Kasumi-1 (cell line): ENCODE measurements around the gene IGFN1.
"Not testable (repeated sequence)": the region's sequence is repeated elsewhere in the genome, so short reads cannot be mapped to it uniquely, and the experiment has no call there.

ENCODE experiments used
- DNase-seq, 2 experiments: peaks; one replicate each; lab custom pipeline; 2025; lab: John Stamatoyannopoulos, UW

IGFN1 gene

DNA sequence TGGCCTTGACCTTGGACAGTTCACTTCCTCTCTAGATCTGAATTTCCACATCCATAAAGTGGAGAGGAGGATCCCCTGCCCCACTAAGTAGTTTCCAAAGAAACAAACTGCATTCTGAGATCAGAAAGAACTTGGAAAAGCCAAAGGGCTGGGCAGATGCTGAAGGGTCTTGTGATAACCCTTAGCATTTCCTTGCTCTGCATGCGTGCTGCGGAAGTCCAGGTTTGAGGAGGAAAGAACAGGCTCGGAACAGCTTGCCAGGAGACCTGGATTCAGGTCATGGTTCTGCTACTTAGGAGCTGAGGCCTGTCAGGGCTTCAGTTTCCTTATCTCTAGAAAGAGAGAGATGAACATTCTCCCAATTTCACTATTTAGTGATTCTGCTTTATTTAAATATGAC, 27.2 kb downstream of the IGFN1 start:
- no peak for DNase-seq

- DNase-seq: no peak
These were observed 27.8 kb downstream of the IGFN1 start for GRCh38 chr1:201218409-201218808.

GRCh38 chr1:201219481-201220387, 29.1 kb downstream of the IGFN1 start:
- DNase-seq: no peak

DNA sequence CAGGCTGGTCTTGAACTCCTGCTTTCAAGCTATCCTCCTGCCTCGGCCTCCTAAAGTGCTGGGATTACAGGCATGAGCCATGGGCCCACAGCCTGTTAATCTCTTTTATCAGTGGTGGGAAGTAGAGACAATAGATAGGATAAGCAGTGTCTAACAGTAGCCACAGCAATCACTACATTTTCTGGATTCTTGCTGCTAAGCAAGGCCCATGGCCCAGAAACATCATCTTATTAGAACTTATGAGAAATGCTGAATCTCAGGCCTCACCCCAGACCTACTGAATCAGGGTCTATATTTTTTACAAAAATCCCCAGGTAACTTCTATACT, 29.7 kb downstream of the IGFN1 start:
- no peak for DNase-seq

GRCh38 chr1:201221201-201221846, 30.7 kb downstream of the IGFN1 start:
- no peak for DNase-seq

DNA sequence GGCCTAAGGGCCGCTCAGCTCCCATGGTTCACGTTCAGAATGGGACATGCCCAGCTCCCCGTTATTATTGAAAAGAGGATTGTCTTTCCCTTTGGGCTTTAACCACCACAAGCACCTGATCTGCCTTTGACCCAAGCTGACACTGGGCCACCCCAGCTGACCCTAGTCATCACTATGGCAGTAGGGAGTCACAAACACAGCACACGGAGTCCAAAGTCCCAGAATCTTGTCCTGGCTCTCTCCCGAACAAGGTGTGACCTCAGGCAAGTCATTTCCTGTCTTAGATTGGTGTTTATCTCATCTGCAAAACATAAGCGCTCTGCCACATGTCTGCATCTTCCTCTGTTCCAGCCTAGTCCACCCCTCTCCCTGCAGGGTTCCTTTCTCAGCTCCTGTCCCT, 31.5 kb downstream of the IGFN1 start:
- no peak for DNase-seq

- DNase-seq: no peak
These were observed 33.4 kb downstream of the IGFN1 start for GRCh38 chr1:201223852-201224665.

DNA sequence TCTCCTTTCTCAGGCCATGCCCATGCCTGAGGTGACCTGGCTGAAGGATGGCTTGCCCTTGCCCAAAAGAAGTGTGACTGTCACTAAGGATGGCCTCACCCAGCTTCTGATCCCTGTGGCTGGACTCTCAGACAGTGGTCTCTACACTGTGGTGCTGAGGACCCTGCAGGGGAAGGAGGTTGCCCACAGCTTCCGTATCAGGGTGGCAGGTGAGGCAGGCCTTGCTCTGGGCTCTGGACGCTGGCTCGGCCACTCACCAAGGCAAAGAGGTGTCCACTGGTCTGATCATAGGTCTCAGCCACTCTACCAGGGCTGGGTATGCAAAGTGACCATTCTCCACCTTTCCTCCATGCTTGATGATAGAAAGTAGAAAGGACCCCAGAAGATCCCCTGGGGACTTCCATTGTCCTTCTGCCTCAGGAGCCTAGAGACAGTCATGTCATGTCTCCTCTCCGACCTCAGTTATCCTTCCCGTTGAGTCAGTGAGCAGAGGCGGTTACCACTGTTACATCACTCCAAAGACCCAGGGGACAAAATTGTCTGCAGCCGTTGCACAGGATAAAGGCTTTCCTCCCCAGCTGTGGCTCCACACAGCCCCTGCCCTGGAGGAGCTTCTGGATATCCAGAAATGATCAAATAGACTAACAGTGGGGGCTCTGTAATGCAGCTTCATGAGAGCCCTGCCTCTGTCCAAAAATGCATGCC, 34.2 kb downstream of the IGFN1 start:
- no peak for DNase-seq

DNA sequence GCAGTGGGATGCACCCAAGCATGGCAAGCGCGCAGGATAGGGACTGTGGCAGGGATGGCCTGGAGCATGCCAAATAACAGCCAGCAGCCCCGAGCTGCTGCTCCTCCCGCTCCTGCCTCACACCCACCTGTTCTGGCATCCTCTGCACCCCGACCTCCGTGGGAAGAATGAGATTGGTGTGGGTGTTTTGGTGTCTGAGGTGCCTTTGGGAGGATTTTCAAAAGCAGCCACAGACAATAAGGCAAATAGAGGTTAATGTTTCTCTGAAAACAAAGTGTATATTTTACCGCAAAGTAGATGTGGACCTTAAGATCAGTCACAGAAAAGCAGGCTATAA, 35.5 kb downstream of the IGFN1 start:
- DNase-seq: no peak

DNA sequence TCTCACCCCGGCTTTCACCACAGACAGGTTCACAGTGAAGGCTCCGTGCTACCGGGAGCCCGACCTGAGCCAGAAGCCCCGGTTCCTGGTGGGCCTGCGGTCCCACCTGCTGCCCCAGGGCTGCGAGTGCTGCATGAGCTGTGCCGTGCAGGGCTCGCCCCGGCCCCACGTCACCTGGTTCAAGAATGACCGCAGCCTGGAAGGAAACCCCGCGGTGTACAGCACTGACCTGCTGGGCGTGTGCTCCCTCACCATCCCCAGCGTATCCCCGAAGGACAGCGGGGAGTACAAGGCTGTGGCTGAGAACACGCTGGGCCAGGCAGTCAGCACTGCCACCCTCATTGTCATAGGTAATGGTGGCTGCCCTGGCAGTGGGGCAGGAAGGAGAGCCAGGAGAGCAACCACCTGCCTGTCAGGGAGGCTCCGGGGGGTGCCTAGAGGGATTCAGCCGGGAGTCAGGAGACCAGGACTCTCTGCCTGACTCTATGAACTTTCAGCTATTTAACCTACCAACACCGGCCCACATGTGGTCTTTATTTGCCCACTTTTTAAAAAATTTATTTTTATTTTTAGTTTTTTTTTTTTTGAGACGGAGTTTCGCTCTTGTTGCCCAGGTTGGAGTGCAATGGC, 36.4 kb downstream of the IGFN1 start:
- no peak for DNase-seq

DNA sequence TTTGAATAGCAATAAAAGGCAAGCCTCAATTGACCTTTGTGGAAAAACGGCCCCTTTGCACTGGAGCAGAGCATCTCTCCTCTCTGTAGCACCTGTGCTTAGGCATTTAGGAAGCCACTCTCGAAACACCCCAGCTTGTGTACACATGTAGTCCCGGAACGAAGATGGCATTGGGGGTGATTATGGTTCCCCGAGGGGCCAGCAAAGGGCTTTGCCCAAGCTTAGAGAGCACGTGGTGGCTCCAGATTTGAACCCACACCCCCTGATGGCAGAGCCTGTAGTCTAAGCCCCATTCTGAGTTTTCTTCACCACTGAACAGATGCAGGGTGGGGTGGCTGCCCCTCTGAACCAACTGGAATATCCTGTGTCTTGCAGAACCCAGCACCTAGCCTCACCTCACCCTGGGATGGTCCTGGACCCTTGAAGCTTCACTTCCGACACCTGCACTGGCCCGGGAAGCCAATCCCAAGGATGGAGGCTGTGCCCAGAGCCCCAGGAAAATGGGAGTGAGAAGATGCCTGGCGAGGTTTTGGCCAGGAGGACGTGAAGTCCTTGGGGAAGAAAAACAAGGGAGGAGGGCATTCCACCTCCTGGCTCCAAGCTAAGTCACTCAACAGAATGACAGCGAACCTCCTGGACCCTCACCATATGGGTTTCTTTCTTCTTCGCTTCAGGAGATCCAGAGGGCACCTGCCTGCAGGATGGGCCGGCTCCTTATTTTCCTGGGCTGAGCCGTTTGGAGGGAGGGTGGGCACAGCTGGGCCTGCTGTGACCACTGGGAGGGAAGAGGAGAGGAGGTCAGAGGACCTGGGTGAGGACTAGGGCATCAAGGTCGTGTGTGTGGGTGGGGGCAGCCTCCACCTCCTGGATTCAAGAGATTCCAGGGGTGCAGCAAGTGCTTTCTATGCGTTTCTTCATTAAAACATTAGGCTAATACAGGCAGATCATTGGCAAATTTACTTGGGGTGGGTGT, 37.7 kb downstream of the IGFN1 start:
- DNase-seq: no peak

GRCh38 chr1:201229095-201229494, 38.5 kb downstream of the IGFN1 start:
- no peak for DNase-seq

DNA sequence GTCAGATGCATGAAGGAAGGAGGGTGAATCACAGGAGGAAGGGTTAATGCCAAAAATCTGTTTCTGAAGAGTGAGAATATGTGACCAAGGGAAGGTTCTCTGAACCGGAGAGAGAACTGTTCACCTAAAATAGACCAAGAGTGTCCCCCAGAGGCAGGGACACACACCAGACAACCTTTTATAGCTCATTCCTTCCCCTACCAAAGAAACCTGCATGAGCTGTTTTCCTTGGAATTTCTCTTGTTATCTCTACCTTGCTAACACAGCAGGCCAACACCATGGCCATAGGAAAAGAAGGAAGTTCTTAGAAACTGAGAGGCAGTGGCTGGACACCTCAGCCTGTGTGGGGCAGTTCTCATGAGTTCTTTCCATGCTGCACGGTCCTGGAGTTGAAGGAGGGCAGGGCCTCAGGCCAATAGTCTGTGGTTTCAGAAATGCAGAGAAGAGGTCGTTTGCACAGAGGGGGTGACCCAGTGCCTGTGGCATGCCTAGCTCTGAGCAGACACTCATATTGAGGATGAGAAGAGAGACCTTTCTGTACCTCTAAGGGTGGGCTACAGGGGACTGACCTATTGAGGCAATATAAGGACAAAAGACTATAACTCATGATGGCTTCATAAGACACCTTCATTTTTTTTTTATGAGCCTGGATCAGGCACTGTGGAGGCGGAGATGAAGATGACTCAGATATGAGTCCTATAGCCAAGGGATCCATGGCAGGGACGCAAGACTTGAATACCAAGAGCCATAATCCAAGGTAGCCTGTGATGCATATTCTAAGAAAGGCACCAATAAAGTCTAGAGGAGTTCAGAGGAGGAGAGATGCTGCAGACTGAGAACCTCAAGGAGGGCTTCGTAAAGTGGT, 39.4 kb downstream of the IGFN1 start:
- DNase-seq: no peak

GRCh38 chr1:201230676-201231075, 40.1 kb downstream of the IGFN1 start:
- no peak for DNase-seq

- DNase-seq: not testable (repeated sequence)
These were observed 49.0 kb downstream of the IGFN1 start for GRCh38 chr1:201239646-201240045.

- no peak for DNase-seq
These were observed 49.5 kb downstream of the IGFN1 start for GRCh38 chr1:201240171-201240570.

DNA sequence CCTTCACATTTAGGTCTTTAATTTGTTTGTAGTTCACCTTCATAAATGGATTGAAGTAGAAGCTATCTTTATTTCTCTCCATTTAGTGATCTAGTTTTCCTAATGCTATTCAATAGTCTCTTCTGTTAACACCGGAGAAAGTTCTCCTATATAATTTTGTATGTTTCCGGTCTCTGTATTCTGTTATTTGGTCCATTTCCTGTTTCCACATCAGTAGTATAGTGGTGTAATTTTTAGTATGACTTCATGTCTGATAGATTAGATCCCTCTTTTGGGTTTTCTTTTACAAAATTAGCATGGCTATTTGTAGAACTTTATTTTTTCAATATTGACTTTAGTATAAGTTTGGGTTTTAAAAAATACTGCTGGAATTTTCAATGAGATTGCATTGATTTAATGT, 51.1 kb downstream of the IGFN1 start:
- no peak for DNase-seq

- DNase-seq: no peak
These were observed 54.5 kb downstream of the IGFN1 start for GRCh38 chr1:201245082-201245481.

DNA sequence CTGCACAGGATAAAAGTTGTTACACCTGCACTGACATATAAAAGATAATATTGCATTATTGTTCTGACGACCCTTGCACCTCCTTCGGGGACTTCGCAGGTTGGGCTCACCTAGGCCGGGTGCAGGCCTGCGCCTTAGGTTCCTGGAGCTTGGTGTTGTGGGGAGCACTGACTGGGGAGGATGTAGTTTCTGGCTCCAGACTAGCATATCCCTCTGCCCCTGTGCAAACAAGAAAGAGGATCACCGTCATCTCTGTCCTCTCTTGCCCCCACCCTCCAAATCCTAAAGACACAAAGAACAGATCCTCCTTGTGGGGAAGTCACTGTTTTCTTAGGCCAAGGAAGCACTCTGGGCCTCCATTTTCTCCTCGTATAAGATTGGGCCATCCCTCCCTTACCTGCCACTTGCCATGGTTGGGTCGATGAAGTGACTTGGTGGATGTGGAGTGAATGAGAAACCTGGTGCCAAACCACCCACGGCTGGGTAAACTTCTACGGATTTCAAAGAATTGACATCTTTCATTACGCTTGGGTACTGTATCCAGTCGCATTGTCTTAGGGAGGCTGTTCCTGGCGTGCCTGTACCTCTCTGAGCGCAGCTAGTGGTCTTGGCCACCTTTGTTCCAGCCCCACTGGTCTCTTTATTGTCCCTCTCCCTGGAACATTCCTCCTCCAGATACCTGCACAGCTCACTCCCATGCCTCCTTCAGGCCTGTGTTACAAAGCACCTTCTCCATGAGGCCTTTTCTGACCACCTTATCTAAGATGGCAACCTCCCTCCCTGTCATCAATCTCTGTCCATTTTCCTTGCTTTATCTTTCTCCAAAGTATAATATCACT, 58.3 kb downstream of the IGFN1 start:
- DNase-seq: no peak
